ENCODE data around the gene ERN2.
"Not testable (repeated sequence)": the region's sequence is repeated elsewhere in the genome, so short reads cannot be mapped to it uniquely, and the experiment has no call there.

The ERN2 gene

GRCh38 chr16:23712976-23713375 lies at the start of gene ERN2:
TSS of gene ERN2 (minus strand) at chr16:23713222. CDS start at chr16:23713187, 35 bp downstream.
- DNase-seq (ENCODE audit: low read depth in 4 of 4, low spot score in 1 of 4) = no peak

- DNase-seq (ENCODE audit: low read depth in 4 of 4, low spot score in 1 of 4) = no peak
These were observed 45.1 kb upstream of the ERN2 start for GRCh38 chr16:23757937-23758619.

- DNase-seq (ENCODE audit: low read depth in 4 of 4, low spot score in 1 of 4) = no peak
These were observed 44.1 kb upstream of the ERN2 start for GRCh38 chr16:23757116-23757515.

- no peak for DNase-seq (ENCODE audit: low read depth in 4 of 4, low spot score in 1 of 4)
These were observed 42.4 kb upstream of the ERN2 start for GRCh38 chr16:23755484-23755809.

GRCh38 chr16:23754594-23755483 lies 41.8 kb upstream of the ERN2 start, which contains the start of gene CHP2:
TSS of gene CHP2 (plus strand) at chr16:23755026. CDS start at chr16:23755050, 24 bp downstream.
- no peak for DNase-seq (ENCODE audit: low read depth in 4 of 4, low spot score in 1 of 4)

GRCh38 chr16:23753908-23754593 lies 41.0 kb upstream of the ERN2 start:
- DNase-seq (ENCODE audit: low read depth in 4 of 4, low spot score in 1 of 4) = no peak

- not testable (repeated sequence) for DNase-seq (ENCODE audit: low read depth in 4 of 4, low spot score in 1 of 4)
These were observed 38.0 kb upstream of the ERN2 start for GRCh38 chr16:23751053-23751452.

- no peak for DNase-seq (ENCODE audit: low read depth in 4 of 4, low spot score in 1 of 4)
These were observed 35.6 kb upstream of the ERN2 start for GRCh38 chr16:23748630-23749029.

GRCh38 chr16:23745263-23745662 lies 32.2 kb upstream of the ERN2 start:
- DNase-seq (ENCODE audit: low read depth in 4 of 4, low spot score in 1 of 4) = no peak

GRCh38 chr16:23742766-23743165 lies 29.7 kb upstream of the ERN2 start:
- DNase-seq (ENCODE audit: low read depth in 4 of 4, low spot score in 1 of 4) = no peak

- DNase-seq (ENCODE audit: low read depth in 4 of 4, low spot score in 1 of 4) = no peak
These were observed 28.8 kb upstream of the ERN2 start for GRCh38 chr16:23741675-23742303.

- DNase-seq (ENCODE audit: low read depth in 4 of 4, low spot score in 1 of 4) = no peak
These were observed 26.5 kb upstream of the ERN2 start for GRCh38 chr16:23739516-23739915.

- not testable (repeated sequence) for DNase-seq (ENCODE audit: low read depth in 4 of 4, low spot score in 1 of 4)
These were observed 24.5 kb upstream of the ERN2 start for GRCh38 chr16:23737423-23738028.

GRCh38 chr16:23734176-23734893 lies 21.3 kb upstream of the ERN2 start:
- DNase-seq (ENCODE audit: low read depth in 4 of 4, low spot score in 1 of 4) = no peak

- DNase-seq (ENCODE audit: low read depth in 4 of 4, low spot score in 1 of 4) = no peak
These were observed 16.7 kb upstream of the ERN2 start for GRCh38 chr16:23729503-23730424.

- no peak for DNase-seq (ENCODE audit: low read depth in 4 of 4, low spot score in 1 of 4)
These were observed 15.1 kb upstream of the ERN2 start for GRCh38 chr16:23728112-23728477.

- no peak for DNase-seq (ENCODE audit: low read depth in 4 of 4, low spot score in 1 of 4)
These were observed 13.7 kb upstream of the ERN2 start for GRCh38 chr16:23726710-23727109.

GRCh38 chr16:23724785-23725131 lies 11.7 kb upstream of the ERN2 start:
- DNase-seq (ENCODE audit: low read depth in 4 of 4, low spot score in 1 of 4) = no peak

- no peak for DNase-seq (ENCODE audit: low read depth in 4 of 4, low spot score in 1 of 4)
These were observed 11.2 kb upstream of the ERN2 start for GRCh38 chr16:23724096-23724784.
